GM18867 (cell line): ENCODE measurements around the gene RAB6C.
"Not testable (repeated sequence)": the region's sequence is repeated elsewhere in the genome, so short reads cannot be mapped to it uniquely, and the experiment has no call there.

Source experiments
- ATAC-seq: cut with Tn5 transposase; IDR thresholded peaks from one replicate; pipeline ENCODE4 v1.9.1; 2021; ENCODE audit warnings: mild to moderate bottlenecking, moderate library complexity; ENCODE audit not compliant: unreplicated experiment

RAB6C gene

GRCh38 chr2:129993151-129993550, 13.7 kb downstream of the RAB6C start:
- not testable (repeated sequence) for ATAC-seq

- ATAC-seq, result not testable (repeated sequence)
Measured at GRCh38 chr2:129996657-129997237, 17.3 kb downstream of the RAB6C start.

GRCh38 chr2:129998771-129999170, 19.3 kb downstream of the RAB6C start:
- not testable (repeated sequence) for ATAC-seq

GRCh38 chr2:130005862-130006261, 26.4 kb downstream of the RAB6C start:
- ATAC-seq, result not testable (repeated sequence)

- ATAC-seq, result not testable (repeated sequence)
Measured at GRCh38 chr2:130016701-130017100, 37.2 kb downstream of the RAB6C start.

- no peak for ATAC-seq
Measured at GRCh38 chr2:130019402-130019801, 39.9 kb downstream of the RAB6C start.

- not testable (repeated sequence) for ATAC-seq
Measured at GRCh38 chr2:130020069-130020468, 40.6 kb downstream of the RAB6C start.

- ATAC-seq, result not testable (repeated sequence)
Measured at GRCh38 chr2:130025931-130026330, 46.5 kb downstream of the RAB6C start.
